Nephron progenitor cell (in vitro differentiated cells): Measurements from ENCODE around the gene FANCL.

Source experiments
- DNase-seq: peaks from one replicate; pipeline ENCODE4 v3.0.0; 2021
- H3K27ac Mint-ChIP-seq: 2 replicates; pipeline ENCODE4 v1.8.0; 2021; ENCODE audit warnings: mild to moderate bottlenecking, moderate library complexity, mixed read lengths
- H3K27me3 Mint-ChIP-seq: 2 replicates; pipeline ENCODE4 v1.8.0; 2021; ENCODE audit warnings: mild to moderate bottlenecking, low read depth, mixed read lengths; ENCODE audit not compliant: poor library complexity
- H3K36me3 Mint-ChIP-seq: 2 replicates; pipeline ENCODE4 v1.8.0; 2021; ENCODE audit warnings: low read depth, mixed read lengths
- H3K4me1 Mint-ChIP-seq: 2 replicates; pipeline ENCODE4 v1.8.0; 2021; ENCODE audit warnings: mixed read lengths
- H3K4me3 Mint-ChIP-seq: 2 replicates; pipeline ENCODE4 v1.8.0; 2021; ENCODE audit warnings: mild to moderate bottlenecking, moderate library complexity, mixed read lengths
- H3K9me3 Mint-ChIP-seq: 2 replicates; pipeline ENCODE4 v1.8.0; 2021; ENCODE audit warnings: mild to moderate bottlenecking, moderate library complexity, mixed read lengths
- TF ChIP-seq, protein P1 (sequence below): fragments of 200-600 bp; sonication (generic); IDR thresholded peaks from 2 replicates; pipeline ENCODE4 v1.5.0; 2021; ENCODE audit warnings: antibody characterized with exemption

The FANCL gene

DNA sequence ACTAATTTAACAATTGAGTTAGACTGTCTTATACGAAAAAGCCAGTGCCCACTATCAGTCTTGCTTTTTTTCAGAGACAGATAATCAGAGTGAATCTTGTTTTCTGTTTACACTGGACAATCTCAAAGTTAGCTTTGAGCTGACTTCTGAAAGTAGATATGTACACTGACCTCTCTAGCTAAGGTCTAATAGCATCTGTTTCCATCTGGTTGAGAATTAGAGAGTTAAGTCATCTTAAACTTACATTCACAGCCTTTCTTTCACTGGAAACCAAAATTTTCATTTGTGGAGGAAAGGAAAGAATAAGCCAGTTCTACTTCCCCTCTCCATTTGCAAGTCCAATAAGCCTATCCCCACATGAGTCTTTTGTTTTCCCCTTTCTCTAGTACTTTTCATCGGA is 105.3 kb downstream of the FANCL start:
- no peak overlapping the region for H3K4me3 Mint-ChIP-seq
- peaks cover 4% of the 10 kb centered on the region for H3K36me3 Mint-ChIP-seq
- TF ChIP-seq, protein P1, sequence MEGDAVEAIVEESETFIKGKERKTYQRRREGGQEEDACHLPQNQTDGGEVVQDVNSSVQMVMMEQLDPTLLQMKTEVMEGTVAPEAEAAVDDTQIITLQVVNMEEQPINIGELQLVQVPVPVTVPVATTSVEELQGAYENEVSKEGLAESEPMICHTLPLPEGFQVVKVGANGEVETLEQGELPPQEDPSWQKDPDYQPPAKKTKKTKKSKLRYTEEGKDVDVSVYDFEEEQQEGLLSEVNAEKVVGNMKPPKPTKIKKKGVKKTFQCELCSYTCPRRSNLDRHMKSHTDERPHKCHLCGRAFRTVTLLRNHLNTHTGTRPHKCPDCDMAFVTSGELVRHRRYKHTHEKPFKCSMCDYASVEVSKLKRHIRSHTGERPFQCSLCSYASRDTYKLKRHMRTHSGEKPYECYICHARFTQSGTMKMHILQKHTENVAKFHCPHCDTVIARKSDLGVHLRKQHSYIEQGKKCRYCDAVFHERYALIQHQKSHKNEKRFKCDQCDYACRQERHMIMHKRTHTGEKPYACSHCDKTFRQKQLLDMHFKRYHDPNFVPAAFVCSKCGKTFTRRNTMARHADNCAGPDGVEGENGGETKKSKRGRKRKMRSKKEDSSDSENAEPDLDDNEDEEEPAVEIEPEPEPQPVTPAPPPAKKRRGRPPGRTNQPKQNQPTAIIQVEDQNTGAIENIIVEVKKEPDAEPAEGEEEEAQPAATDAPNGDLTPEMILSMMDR, result no peak
- H3K27me3 Mint-ChIP-seq, result no peaks in the 10 kb centered on the region
- DNase-seq, result no peak
- peaks cover 10% of the 10 kb centered on the region for H3K4me1 Mint-ChIP-seq
- H3K27ac Mint-ChIP-seq, result no peak overlapping the region
- H3K9me3 Mint-ChIP-seq, result no peaks in the 10 kb centered on the region

DNA sequence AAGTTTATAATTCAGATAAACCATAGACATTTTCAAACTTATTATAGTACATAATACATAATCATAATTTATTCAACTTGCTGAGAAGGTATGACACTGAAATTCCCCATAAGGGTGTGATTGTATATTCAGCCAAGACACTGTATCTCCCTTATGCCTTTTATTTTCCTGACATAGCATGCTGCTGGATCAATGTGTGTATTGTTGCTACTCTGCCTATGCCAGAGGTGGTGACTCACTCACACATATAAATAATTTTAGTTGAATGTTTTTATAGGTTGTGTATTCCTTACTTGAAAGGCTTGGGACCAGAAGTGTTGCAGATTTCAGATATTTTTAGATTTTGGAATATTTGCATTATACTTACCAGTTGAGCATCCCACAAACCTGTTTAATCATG is 107.7 kb downstream of the FANCL start:
- no peak overlapping the region for H3K27ac Mint-ChIP-seq

DNA sequence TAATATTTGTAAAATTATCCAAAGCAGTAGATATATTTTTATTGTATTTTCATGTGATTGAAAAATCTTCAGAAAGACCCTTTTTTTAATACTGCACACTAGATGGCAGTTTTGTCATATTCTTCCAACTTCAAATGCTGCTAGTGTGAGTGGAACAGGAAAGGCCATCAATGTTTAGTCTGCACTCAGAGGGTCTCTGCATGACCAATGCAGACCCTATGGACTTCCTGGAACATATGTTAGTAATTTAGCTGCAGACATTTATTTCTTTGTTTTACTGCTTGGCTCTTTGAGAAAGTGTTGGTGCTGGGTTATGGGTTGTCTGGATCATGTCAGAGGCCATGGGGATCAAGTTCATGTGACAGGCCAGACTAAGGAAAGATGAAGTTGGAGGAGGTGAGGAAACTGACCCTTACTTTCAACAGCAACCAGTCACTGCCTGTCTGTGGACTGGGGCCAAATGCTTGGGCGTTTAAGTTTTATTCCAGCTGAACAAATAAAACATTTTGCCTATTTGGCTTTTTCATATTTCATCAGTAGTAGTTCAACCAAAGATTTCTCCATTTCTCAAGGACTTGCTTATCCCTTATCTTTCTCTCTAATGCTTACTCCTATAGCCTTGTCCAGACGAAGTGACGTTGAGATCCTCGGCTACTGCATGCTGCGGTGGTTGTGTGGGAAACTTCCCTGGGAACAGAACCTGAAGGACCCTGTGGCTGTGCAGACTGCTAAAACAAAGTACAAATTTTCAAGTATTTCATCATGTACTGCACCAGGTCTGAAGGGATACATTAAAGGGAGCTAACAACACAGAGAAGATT is 109.7 kb downstream of the FANCL start:
- H3K36me3 Mint-ChIP-seq, result peaks cover 4% of the 10 kb centered on the region
- no peaks in the 10 kb centered on the region for H3K9me3 Mint-ChIP-seq
- no peak overlapping the region for H3K4me3 Mint-ChIP-seq
- TF ChIP-seq, protein P1, result no peak
- H3K27me3 Mint-ChIP-seq, result no peaks in the 10 kb centered on the region
- H3K4me1 Mint-ChIP-seq, result peaks cover 10% of the 10 kb centered on the region
- peak overlapping the region; percentile 46 for H3K27ac Mint-ChIP-seq
- peak; percentile 13 for DNase-seq

More for the DNA sequence above, 107.7 kb downstream of the FANCL start:
- no peaks in the 10 kb centered on the region for H3K9me3 Mint-ChIP-seq
- TF ChIP-seq, protein P1, result no peak
- H3K36me3 Mint-ChIP-seq, result peaks cover 4% of the 10 kb centered on the region
- DNase-seq, result no peak
- H3K4me1 Mint-ChIP-seq, result peaks cover 10% of the 10 kb centered on the region
- H3K27me3 Mint-ChIP-seq, result no peaks in the 10 kb centered on the region
- H3K4me3 Mint-ChIP-seq, result no peak overlapping the region

DNA sequence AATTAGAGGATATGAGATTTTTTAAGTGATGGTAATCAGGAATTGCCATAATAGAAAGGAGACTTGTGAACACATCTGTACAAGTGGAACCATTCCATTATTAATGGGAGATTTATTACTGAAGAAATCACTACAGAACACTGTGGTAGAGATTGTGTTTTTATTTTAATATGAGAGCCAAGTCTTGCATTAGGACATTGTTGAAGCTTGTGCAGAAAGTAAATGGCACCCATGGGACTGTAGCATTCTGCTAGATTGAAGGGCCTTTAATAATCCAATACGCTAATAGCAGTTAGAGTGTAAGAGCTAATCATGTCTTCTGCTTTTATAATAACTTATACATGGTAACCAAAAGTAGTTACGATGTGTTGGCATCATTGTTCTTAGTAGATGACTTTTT is 110.9 kb downstream of the FANCL start:
- H3K36me3 Mint-ChIP-seq, result peaks cover 4% of the 10 kb centered on the region
- TF ChIP-seq, protein P1, result no peak
- H3K4me3 Mint-ChIP-seq, result no peak overlapping the region
- no peak overlapping the region for H3K27ac Mint-ChIP-seq
- H3K4me1 Mint-ChIP-seq, result peaks cover 10% of the 10 kb centered on the region
- no peaks in the 10 kb centered on the region for H3K27me3 Mint-ChIP-seq
- no peak for DNase-seq
- no peaks in the 10 kb centered on the region for H3K9me3 Mint-ChIP-seq

DNA sequence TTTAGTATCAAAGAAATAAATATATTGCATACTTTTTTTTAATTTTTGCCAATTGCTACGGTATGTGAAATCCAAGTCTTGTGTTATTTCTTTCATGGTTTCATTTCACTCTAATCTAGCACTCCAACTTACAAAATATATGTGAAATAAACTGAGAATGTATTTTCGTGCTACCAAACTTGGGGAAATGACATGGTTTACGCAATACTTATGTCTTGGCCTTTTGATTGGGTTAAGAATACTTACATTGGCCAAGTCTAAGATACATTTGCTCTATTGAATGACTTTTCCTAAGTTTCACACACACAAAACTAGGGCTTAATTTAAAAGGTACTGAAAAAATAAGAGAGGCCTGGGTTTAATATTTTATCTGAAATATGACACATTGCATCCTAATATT is 114.0 kb downstream of the FANCL start:
- H3K36me3 Mint-ChIP-seq, result peaks cover 3% of the 10 kb centered on the region
- no peaks in the 10 kb centered on the region for H3K27me3 Mint-ChIP-seq
- peaks cover 10% of the 10 kb centered on the region for H3K4me1 Mint-ChIP-seq
- TF ChIP-seq, protein P1, result no peak
- H3K9me3 Mint-ChIP-seq, result no peaks in the 10 kb centered on the region
- H3K4me3 Mint-ChIP-seq, result no peak overlapping the region
- no peak for DNase-seq
- no peak overlapping the region for H3K27ac Mint-ChIP-seq

DNA sequence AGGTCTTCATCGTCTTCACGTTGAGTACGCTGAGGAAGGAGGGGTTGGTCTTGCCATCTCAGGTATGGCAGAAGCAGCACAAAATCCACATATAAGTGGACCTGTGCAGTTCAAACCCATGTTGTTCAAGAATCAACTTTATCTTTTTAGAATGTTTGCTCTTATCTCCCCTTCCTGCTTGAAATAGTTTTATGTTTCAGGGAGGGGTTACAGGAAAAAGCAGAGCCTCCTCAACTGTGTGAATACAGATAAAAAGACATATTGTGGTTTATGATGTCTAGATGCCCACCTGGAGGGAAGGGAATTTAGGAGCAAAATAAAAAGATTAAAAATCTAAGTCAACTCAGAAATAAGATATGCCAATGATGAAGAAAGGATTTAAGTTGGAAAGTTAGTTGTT is 118.6 kb downstream of the FANCL start:
- peaks cover 19% of the 10 kb centered on the region for H3K9me3 Mint-ChIP-seq
- H3K4me3 Mint-ChIP-seq, result no peak overlapping the region
- no peaks in the 10 kb centered on the region for H3K27me3 Mint-ChIP-seq
- no peaks in the 10 kb centered on the region for H3K4me1 Mint-ChIP-seq
- no peak overlapping the region for H3K27ac Mint-ChIP-seq
- peaks cover 29% of the 10 kb centered on the region for H3K36me3 Mint-ChIP-seq
- TF ChIP-seq, protein P1, result no peak
- no peak for DNase-seq
